Esophagus muscularis mucosa (tissue), 4 donors: ENCODE data around the gene COL7A1. TPM values are rescaled to one million over a fixed set of nuclear protein-coding genes. Genes with fewer than 3 reads are reported as not detected.

Experiments
- DNase-seq: peaks from one replicate; pipeline ENCODE4 v3.0.0-alpha.2; 2017; ENCODE audit errors: extremely low spot score
- H3K27ac ChIP-seq, 4 donors: fragments of 200-600 bp; sonication (generic); replicated peaks in 1 of 4; 1 replicate in 3 of 4; 2 replicates in 1 of 4; pipeline ENCODE4 v1.5.1; 2016 to 2019; ENCODE audit warnings: mild to moderate bottlenecking in 1 of 4
- H3K27me3 ChIP-seq, 4 donors: fragments of 200-600 bp; sonication (generic); one replicate each; pipeline versions ENCODE4 v1.5.1 to v1.6.0; 2016 to 2019
- H3K36me3 ChIP-seq, 4 donors: fragments of 200-600 bp; sonication (generic); one replicate each; pipeline ENCODE4 v1.5.1; 2016 to 2019
- H3K4me1 ChIP-seq, 4 donors: fragments of 200-600 bp; sonication (generic); one replicate each; pipeline ENCODE4 v1.5.1; 2016 to 2019
- H3K4me3 ChIP-seq, 4 donors: fragments of 200-600 bp; sonication (generic); 1 replicate in 2 of 4; 2 replicates in 2 of 4; pipeline ENCODE4 v1.5.1; 2016 to 2019; ENCODE audit warnings: mild to moderate bottlenecking in 4 of 4, moderate library complexity in 1 of 4
- H3K9me3 ChIP-seq, 4 donors: fragments of 200-600 bp; sonication (generic); 1 replicate in 3 of 4; 2 replicates in 1 of 4; pipeline ENCODE4 v1.5.1; 2016 to 2019
- EP300 ChIP-seq: sonication (generic); formaldehyde crosslinking; IDR thresholded peaks from one replicate; pipeline ENCODE4 v1.6.1; 2017; ENCODE audit warnings: antibody characterized with exemption
- POLR2A ChIP-seq: fragments of 450-650 bp; IDR thresholded peaks from one replicate; pipeline ENCODE4 v1.6.1; 2017; ENCODE audit warnings: antibody characterized with exemption, moderate library complexity, mild to moderate bottlenecking, low read depth
- POLR2AphosphoS5 ChIP-seq, 2 donors: sonication (generic); formaldehyde crosslinking; IDR thresholded peaks; one replicate each; pipeline ENCODE4 v1.6.1; 2017; ENCODE audit warnings: antibody characterized with exemption in 2 of 2
- WGBS: methylation state at CpG from one replicate; pipeline ENCODE4 v1.1.5; 2018; 5-methylcytosine and 5-hydroxymethylcytosine counted together
- intact Hi-C: fragments of 100-400 bp; cut with DNase I; formaldehyde crosslinking; loops from one replicate; pipeline ENCODE4 v1.15.1; 2023
- total RNA-seq, 4 donors: library from RNA; depleted of rRNA; stranded (reverse); fragments of >200 nt; gene quantifications; one replicate each; pipeline versions ENCODE4 v1.1.0 to v1.2.1, GENCODE V29; 2016
- TF ChIP-seq, protein P1 (sequence below), 3 experiments: fragments of 200-600 bp in 2 of 3; fragments of 450-650 bp in 1 of 3; sonication (generic) in 2 of 3; IDR thresholded peaks; one replicate each; pipeline ENCODE4 v1.5.1; 2017 to 2019; ENCODE audit warnings: antibody characterized with exemption in 3 of 3, mild to moderate bottlenecking in 2 of 3, moderate library complexity in 1 of 3

COL7A1 gene
- total RNA-seq, 4 donors from 2014 or later, result 1.2 to 2.9 (median 2.1) TPM

DNA sequence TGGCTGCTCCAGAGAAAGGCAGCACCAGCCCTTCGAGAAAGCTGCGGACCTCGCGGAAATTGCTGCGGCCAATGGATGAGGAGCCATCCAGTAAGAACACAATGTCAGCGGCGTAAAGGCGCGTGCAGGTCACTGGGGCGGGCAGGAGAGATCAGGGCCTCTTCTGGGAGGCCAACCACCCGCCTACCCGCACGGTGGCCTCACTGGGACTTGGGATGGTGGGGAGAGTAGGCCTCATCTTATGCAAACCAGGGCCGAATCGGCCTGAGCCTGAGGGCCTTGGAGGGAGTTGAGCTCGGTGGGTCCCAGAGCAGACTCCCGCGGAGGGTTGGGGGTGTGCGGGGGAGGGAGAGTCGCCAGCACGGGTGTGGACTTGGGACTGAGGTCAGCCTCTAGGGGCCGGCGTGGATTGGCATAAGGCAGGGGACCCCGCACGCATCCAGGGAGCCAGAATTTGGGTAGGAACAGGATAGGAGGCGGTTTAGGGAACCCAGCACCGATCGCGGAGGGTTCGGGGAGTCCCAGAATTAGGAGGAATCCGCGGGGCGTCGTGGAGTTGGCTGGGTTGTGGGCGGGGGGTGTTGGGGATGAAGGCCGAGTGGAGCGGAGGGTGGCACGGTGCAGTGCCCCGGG lies 596 bp downstream of the COL7A1 start:
- 37% methylated on average over 38 of the region's 39 CpGs for WGBS
- Histone ChIP-seq H3K27me3 (peaks cover 0 to 38% (median 0%) of the 10 kb centered on the region in 4 donors), H3K4me1 (peaks cover 37 to 54% (median 43%) of the 10 kb centered on the region in 4 donors), H3K36me3 (peaks cover 6 to 26% (median 23%) of the 10 kb centered on the region in 4 donors), H3K27ac (no peak overlapping the region), H3K4me3 (peak overlapping the region; percentile 36 to 54 (median 43)), H3K9me3 (no peaks in the 10 kb centered on the region)
- TF ChIP-seq POLR2A (no peak), POLR2AphosphoS5 (IDR thresholded peaks at IDR 0.05) (no peak), EP300 (no peak)
- TF ChIP-seq, protein P1, sequence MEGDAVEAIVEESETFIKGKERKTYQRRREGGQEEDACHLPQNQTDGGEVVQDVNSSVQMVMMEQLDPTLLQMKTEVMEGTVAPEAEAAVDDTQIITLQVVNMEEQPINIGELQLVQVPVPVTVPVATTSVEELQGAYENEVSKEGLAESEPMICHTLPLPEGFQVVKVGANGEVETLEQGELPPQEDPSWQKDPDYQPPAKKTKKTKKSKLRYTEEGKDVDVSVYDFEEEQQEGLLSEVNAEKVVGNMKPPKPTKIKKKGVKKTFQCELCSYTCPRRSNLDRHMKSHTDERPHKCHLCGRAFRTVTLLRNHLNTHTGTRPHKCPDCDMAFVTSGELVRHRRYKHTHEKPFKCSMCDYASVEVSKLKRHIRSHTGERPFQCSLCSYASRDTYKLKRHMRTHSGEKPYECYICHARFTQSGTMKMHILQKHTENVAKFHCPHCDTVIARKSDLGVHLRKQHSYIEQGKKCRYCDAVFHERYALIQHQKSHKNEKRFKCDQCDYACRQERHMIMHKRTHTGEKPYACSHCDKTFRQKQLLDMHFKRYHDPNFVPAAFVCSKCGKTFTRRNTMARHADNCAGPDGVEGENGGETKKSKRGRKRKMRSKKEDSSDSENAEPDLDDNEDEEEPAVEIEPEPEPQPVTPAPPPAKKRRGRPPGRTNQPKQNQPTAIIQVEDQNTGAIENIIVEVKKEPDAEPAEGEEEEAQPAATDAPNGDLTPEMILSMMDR (IDR thresholded peaks at IDR 0.05), result no peak
- intact Hi-C loops, result no loop called here
- no peak for DNase-seq

DNA sequence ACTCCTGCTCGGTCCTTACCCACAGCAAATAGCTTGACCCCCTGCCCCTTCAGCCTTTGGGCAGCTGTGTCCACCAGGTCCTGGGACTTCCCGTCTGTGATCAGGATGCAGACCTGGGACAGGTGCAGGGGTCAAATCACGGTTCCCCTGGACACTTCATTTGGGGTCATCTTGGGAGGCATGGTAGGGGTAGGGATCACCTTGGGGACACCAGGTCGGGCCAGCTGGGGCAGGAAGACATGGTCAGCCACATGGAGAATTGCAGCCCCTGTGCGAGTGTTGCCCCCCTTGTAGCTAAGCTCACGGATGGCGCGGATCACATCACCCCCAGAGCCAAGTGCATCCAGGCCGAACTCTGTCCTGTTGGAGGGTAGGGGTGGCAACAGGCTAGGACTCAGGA lies 1.8 kb downstream of the COL7A1 start:
- H3K4me1 ChIP-seq, result peaks cover 25 to 42% (median 31%) of the 10 kb centered on the region in 4 donors
- no peak overlapping the region for H3K4me3 ChIP-seq
- intact Hi-C loops, result no loop called here
- WGBS, result 88% methylated on average over 5 of the region's 9 CpGs
- no peak overlapping the region for H3K27ac ChIP-seq
- H3K36me3 ChIP-seq, result peaks cover 0 to 19% (median 11%) of the 10 kb centered on the region in 4 donors
- no peak for DNase-seq
- no peak for TF ChIP-seq POLR2AphosphoS5 (IDR thresholded peaks at IDR 0.05)
- TF ChIP-seq, protein P1 (IDR thresholded peaks at IDR 0.05), result no peak
- TF ChIP-seq EP300, result no peak
- TF ChIP-seq POLR2A, result no peak
- H3K9me3 ChIP-seq, result no peaks in the 10 kb centered on the region
- peaks cover 0 to 45% (median 0%) of the 10 kb centered on the region in 4 donors for H3K27me3 ChIP-seq

GRCh38 chr3:48592519-48593087 lies 2.5 kb downstream of the COL7A1 start:
- DNase-seq, result no peak
- Histone ChIP-seq H3K27me3 (peaks cover 0 to 46% (median 0%) of the 10 kb centered on the region in 4 donors), H3K36me3 (peaks cover 0 to 22% (median 4%) of the 10 kb centered on the region in 4 donors), H3K27ac (no peak overlapping the region), H3K4me1 (peaks cover 21 to 34% (median 24%) of the 10 kb centered on the region in 4 donors), H3K4me3 (no peak overlapping the region), H3K9me3 (no peaks in the 10 kb centered on the region)
- intact Hi-C loops, result no loop called here
- TF ChIP-seq, protein P1 (IDR thresholded peaks at IDR 0.05), result no peak
- TF ChIP-seq POLR2AphosphoS5 (IDR thresholded peaks at IDR 0.05) (no peak), EP300 (no peak), POLR2A (no peak)
- 96% methylated on average over 9 of the region's 21 CpGs for WGBS

GRCh38 chr3:48591886-48592518 lies 3.1 kb downstream of the COL7A1 start:
- H3K27ac ChIP-seq, result no peak overlapping the region
- peaks cover 0 to 46% (median 0%) of the 10 kb centered on the region in 4 donors for H3K27me3 ChIP-seq
- intact Hi-C loops, result no loop called here
- TF ChIP-seq POLR2AphosphoS5 (IDR thresholded peaks at IDR 0.05) (no peak), POLR2A (no peak), EP300 (no peak)
- TF ChIP-seq, protein P1 (IDR thresholded peaks at IDR 0.05), result no peak
- DNase-seq, result no peak
- H3K4me3 ChIP-seq, result no peak overlapping the region
- no peaks in the 10 kb centered on the region for H3K9me3 ChIP-seq
- H3K4me1 ChIP-seq, result peaks cover 19 to 28% (median 23%) of the 10 kb centered on the region in 4 donors
- peaks cover 0 to 23% (median 0%) of the 10 kb centered on the region in 4 donors for H3K36me3 ChIP-seq
- WGBS, result 85% methylated on average over 9 of the region's 22 CpGs
